PFSK-1 (cell line): ENCODE results near the gene TNFRSF9.

Experiments
- POLR2AphosphoS5 ChIP-seq: IDR thresholded peaks from 2 replicates; pipeline ENCODE4 v1.6.1; 2012; ENCODE audit warnings: low read depth, mild to moderate bottlenecking, control low read depth, low read length, moderate library complexity
- REST ChIP-seq, 2 experiments: IDR thresholded peaks; 2 replicates each; pipeline versions ENCODE4 v1.6.1 to v1.8.0; 2011 to 2012; ENCODE audit warnings: low read depth in 2 of 2, low read length in 2 of 2, control low read depth in 1 of 2, inconsistent platforms in 1 of 2, mild to moderate bottlenecking in 1 of 2, moderate library complexity in 1 of 2; ENCODE audit not compliant: insufficient read depth in 1 of 2

- TF ChIP-seq POLR2AphosphoS5 (no peak), REST (IDR thresholded peaks at IDR 0.05; ENCODE audit: insufficient read depth in 1 of 2, low read depth in 2 of 2, low read length in 2 of 2) (no peak)
These were observed 49.8 kb downstream of the TNFRSF9 start for GRCh38 chr1:7890853-7891252.
